ENCODE results near the gene FKBP5. TPM values are rescaled to one million over a fixed set of nuclear protein-coding genes. Genes with fewer than 3 reads are reported as not detected.

The FKBP5 gene
- total and polyA plus RNA-seq, 10 of the 15 experiments (the other 5 are each of a cell fraction or from before 2014, with no cell fraction given): 29.0 to 123 (median 62.3) TPM

DNA sequence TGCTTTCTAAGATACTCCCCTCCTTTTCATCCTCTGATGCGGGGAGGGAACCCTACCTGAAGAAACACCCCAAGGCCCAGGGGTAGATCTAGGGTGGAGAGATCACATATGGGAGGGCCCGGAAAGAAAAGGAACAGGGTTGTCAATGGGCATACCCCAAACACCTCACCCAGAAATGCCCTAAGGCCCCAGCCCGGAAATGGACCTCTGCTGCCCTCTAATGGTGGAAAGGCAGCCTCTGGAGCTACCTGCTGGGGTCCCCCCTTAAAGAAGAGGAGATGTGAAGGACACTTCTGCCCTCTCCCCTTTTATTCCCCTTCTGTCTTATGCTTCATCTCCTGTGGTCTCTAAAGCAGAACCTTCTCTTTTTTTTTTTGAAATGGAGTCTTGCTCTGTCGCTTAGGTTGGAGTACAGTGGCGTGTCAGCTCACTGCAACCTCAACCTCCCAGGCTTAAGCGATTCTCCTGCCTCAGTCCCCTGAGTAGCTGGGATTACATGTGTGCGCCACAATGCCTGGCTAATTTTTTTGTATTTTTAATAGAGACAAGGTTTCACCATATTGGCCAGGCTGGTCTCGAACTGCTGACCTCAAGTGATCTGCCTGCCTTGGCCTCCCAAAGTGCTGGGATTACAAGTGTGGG, 47.7 kb upstream of the FKBP5 start (continued):
- TF ChIP-seq, protein P1, sequence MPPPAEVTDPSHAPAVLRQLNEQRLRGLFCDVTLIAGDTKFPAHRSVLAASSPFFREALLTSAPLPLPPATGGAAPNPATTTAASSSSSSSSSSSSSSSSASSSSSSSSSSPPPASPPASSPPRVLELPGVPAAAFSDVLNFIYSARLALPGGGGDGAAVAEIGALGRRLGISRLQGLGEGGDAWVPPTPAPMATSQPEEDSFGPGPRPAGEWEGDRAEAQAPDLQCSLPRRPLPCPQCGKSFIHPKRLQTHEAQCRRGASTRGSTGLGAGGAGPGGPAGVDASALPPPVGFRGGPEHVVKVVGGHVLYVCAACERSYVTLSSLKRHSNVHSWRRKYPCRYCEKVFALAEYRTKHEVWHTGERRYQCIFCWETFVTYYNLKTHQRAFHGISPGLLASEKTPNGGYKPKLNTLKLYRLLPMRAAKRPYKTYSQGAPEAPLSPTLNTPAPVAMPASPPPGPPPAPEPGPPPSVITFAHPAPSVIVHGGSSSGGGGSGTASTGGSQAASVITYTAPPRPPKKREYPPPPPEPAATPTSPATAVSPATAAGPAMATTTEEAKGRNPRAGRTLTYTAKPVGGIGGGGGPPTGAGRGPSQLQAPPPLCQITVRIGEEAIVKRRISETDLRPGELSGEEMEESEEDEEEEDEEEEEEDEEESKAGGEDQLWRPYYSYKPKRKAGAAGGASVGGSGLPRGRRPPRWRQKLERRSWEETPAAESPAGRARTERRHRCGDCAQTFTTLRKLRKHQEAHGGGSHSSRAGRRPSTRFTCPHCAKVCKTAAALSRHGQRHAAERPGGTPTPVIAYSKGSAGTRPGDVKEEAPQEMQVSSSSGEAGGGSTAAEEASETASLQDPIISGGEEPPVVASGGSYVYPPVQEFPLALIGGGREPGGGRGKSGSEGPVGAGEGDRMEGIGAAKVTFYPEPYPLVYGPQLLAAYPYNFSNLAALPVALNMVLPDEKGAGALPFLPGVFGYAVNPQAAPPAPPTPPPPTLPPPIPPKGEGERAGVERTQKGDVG (CRISPR knock-in tag; IDR thresholded peaks at IDR 0.05): no peak
- TF ChIP-seq ZSCAN29 (IDR thresholded peaks at IDR 0.05): no peak
- TF ChIP-seq CREM (IDR thresholded peaks at IDR 0.05; ENCODE audit: low read depth): no peak
- TF ChIP-seq POLR2AphosphoS2 (IDR thresholded peaks at IDR 0.05; ENCODE audit: low read depth, low read length): no peak
- TF ChIP-seq SIX5 (IDR thresholded peaks at IDR 0.05; ENCODE audit: low read depth, low read length, severe bottlenecking): no peak
- no peak for TF ChIP-seq ETV6 (conservative IDR thresholded peaks at IDR 0.05 in 1 of 2, IDR thresholded peaks at IDR 0.05 in 1 of 2; ENCODE audit: borderline replicate concordance in 1 of 2, low read depth in 1 of 2)
- no peak for TF ChIP-seq NFIC (IDR thresholded peaks at IDR 0.05; ENCODE audit: low read depth, low read length)
- TF ChIP-seq EED (IDR thresholded peaks at IDR 0.05; ENCODE audit: low read depth): no peak
- TF ChIP-seq SUZ12 (IDR thresholded peaks at IDR 0.05; ENCODE audit: unreplicated experiment): no peak
- no peak for TF ChIP-seq RCOR1 (conservative IDR thresholded peaks at IDR 0.05; ENCODE audit: low read depth, low read length)
- TF ChIP-seq, protein P2, sequence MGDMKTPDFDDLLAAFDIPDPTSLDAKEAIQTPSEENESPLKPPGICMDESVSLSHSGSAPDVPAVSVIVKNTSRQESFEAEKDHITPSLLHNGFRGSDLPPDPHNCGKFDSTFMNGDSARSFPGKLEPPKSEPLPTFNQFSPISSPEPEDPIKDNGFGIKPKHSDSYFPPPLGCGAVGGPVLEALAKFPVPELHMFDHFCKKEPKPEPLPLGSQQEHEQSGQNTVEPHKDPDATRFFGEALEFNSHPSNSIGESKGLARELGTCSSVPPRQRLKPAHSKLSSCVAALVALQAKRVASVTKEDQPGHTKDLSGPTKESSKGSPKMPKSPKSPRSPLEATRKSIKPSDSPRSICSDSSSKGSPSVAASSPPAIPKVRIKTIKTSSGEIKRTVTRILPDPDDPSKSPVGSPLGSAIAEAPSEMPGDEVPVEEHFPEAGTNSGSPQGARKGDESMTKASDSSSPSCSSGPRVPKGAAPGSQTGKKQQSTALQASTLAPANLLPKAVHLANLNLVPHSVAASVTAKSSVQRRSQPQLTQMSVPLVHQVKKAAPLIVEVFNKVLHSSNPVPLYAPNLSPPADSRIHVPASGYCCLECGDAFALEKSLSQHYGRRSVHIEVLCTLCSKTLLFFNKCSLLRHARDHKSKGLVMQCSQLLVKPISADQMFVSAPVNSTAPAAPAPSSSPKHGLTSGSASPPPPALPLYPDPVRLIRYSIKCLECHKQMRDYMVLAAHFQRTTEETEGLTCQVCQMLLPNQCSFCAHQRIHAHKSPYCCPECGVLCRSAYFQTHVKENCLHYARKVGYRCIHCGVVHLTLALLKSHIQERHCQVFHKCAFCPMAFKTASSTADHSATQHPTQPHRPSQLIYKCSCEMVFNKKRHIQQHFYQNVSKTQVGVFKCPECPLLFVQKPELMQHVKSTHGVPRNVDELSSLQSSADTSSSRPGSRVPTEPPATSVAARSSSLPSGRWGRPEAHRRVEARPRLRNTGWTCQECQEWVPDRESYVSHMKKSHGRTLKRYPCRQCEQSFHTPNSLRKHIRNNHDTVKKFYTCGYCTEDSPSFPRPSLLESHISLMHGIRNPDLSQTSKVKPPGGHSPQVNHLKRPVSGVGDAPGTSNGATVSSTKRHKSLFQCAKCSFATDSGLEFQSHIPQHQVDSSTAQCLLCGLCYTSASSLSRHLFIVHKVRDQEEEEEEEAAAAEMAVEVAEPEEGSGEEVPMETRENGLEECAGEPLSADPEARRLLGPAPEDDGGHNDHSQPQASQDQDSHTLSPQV (IDR thresholded peaks at IDR 0.05): no peak
- TF ChIP-seq NBN (IDR thresholded peaks at IDR 0.05): no peak
- TF ChIP-seq CBFB (IDR thresholded peaks at IDR 0.05; ENCODE audit: low read depth): no peak
- no peak for TF ChIP-seq NR2C2 (IDR thresholded peaks at IDR 0.05; ENCODE audit: borderline replicate concordance, control insufficient read depth, insufficient read length, low read depth)
- TF ChIP-seq CEBPB (IDR thresholded peaks at IDR 0.05; ENCODE audit: borderline replicate concordance in 1 of 2, low read depth in 2 of 2, low read length in 2 of 2): no peak
- no peak for TF ChIP-seq LARP7 (IDR thresholded peaks at IDR 0.05)
- TF ChIP-seq RAD21 (IDR thresholded peaks at IDR 0.05; ENCODE audit: insufficient read depth, low read depth, low read length): peak; percentile 98
- no peak for TF ChIP-seq CREB1 (IDR thresholded peaks at IDR 0.05; ENCODE audit: low read depth)
- TF ChIP-seq ZNF622 (IDR thresholded peaks at IDR 0.05): no peak
- no peak for TF ChIP-seq SP1 (IDR thresholded peaks at IDR 0.05; ENCODE audit: low read depth, low read length)
- TF ChIP-seq ZNF207 (IDR thresholded peaks at IDR 0.05; ENCODE audit: borderline replicate concordance): 0 out of 2 replicates have a peak, but pooled peaks have one; percentile 44
- TF ChIP-seq HCFC1 (IDR thresholded peaks at IDR 0.05; ENCODE audit: low read length): 0 out of 2 replicates have a peak, but pooled peaks have one; percentile 18
- TF ChIP-seq, protein P3, sequence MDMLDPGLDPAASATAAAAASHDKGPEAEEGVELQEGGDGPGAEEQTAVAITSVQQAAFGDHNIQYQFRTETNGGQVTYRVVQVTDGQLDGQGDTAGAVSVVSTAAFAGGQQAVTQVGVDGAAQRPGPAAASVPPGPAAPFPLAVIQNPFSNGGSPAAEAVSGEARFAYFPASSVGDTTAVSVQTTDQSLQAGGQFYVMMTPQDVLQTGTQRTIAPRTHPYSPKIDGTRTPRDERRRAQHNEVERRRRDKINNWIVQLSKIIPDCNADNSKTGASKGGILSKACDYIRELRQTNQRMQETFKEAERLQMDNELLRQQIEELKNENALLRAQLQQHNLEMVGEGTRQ (IDR thresholded peaks at IDR 0.05; ENCODE audit: borderline replicate concordance, low read depth, low read length): no peak

Data from GM12878 (cell line).